HTERT RPE-1 (cell line): ENCODE data around the gene ZNF678.
"Not testable (repeated sequence)": the region's sequence is repeated elsewhere in the genome, so short reads cannot be mapped to it uniquely, and the experiment has no call there.

Experiments
- in situ Hi-C: fragments of 300-500 bp; cut with MboI; formaldehyde crosslinking; loops from 4 replicates; pipeline ENCODE4 v1.14.3; 2020; ENCODE audit warnings: low sequenced_read_pairs

The ZNF678 gene

DNA sequence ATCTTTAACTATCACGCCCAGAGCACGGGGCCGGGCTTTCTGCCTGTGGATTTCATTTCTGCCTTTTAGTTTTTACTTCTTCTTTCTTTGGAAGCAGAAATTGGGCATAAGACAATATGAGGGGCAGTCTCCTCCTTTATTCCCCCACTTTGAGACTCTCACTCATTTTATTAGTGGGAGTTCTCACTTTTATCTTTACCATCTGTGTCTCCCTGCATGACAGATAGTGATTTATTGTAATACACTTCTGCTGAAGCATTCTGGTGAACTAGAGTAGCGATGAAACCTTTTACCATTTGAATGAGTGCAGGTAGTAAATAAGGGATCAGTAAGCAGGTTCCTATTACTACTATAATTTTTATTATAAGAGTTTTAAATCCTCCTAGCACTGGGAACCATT is 26.4 kb downstream of the ZNF678 start:
- in situ Hi-C loops: not testable (repeated sequence)

GRCh38 chr1:227596222-227596621 is 32.9 kb downstream of the ZNF678 start:
- in situ Hi-C loops: not testable (repeated sequence)

DNA sequence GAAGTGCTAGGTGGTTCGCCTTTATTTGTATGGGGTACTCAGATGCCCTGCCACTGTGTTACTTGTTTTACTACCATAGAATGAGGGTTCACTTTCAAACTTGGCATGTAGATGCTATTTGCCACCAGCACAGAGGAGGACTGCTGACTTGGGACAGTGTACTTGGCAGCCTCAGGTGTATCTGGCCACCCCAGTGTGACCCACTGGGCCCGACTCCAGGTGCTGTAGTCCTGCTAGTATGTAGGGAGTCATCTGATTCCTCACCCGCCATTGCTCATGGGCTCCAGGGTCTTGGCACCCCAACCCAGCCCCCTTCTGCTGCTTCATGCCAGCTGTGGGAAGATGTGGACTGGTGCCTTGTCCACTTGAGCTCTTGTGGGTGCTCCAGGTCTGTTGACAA is 40.0 kb downstream of the ZNF678 start:
- in situ Hi-C loops: no loop called here

DNA sequence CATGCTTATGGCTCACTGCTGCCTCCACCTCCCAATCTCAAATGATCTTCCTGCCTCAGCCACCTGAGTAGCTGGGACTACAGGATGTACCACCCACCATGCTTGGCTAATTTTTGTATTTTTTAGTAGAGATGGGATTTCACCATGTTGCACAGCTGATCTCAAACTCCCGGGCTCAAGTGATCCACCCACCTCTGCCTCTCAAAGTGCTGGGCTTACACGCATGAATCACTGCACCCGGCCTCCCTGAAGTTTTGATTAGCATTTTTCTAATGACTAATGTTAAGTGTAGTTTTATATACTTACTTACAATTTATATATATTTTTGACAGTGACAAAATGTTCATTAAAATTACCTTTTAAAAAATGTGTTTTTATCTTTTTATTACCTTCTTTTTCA is 41.1 kb downstream of the ZNF678 start:
- in situ Hi-C loops: no loop called here

- in situ Hi-C loops: not testable (repeated sequence)
Measured at GRCh38 chr1:227606271-227606670, 42.9 kb downstream of the ZNF678 start.

DNA sequence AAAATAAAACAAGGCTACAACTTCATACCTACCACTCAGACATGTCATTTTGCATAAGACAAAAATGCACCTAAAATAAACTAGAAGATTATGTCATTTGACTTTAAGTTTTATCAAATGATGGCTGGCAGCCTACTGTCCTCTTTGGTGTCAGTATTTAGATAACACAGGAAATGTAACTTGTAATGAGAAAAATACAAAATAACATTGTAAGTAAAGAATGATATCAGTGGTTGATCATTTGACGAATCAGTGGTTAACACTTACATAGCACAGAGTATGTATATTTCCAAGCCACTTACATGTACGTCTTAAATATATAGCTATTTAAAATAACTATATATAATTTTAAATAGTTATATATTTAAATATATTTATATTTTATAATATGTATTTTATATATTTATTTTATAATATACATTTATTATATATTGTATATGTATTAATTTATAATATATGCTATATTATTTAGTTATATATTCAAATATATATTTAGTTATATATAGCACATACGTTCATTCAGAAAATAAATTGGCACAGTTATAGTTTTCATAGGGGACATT is 44.1 kb downstream of the ZNF678 start:
- in situ Hi-C loops: no loop called here

DNA sequence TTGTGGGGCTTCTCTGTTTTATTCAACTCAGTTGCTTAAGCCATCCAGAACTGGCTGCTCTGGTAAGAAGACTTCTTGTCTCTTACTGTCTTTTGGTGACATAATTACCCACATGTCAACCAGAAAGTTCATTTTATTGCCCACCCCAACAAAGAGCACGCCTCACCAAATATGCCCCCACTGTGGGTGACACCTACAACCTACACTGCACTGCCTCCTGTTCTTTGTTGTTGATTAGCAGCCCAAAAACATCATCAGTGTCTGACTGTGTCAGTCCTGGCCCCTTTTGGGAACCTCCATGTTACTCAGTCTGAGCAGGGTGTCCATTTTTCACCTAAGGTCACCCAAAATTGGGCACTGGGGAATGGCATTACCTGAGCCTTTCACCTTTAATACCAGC is 49.3 kb downstream of the ZNF678 start:
- in situ Hi-C loops: no loop called here

DNA sequence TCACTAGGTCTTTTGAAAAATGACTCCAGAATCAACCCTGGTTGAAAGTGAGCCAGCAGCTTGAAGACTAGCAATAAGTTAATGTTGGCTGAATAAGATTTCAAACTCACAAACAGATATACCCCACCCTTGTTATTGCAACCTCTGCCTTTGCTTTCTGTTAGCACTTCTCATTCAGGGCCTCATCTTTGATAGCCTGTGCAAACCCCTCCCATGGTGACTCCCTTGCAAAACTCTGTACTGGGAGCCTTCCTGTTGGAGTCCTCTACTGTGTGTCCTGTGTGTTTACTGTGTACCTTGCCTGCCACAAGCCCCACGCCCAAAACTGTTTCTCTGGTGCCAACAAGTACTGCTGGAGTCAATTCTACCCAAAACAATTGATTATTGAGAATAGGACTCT is 50.2 kb downstream of the ZNF678 start:
- in situ Hi-C loops: no loop called here

GRCh38 chr1:227621211-227621610 is 57.9 kb downstream of the ZNF678 start:
- in situ Hi-C loops: no loop called here

GRCh38 chr1:227622739-227623475 is 59.6 kb downstream of the ZNF678 start:
- in situ Hi-C loops: no loop called here

GRCh38 chr1:227632325-227632724 is 69.0 kb downstream of the ZNF678 start:
- in situ Hi-C loops: no loop called here

GRCh38 chr1:227635596-227635995 is 72.2 kb downstream of the ZNF678 start:
- in situ Hi-C loops: no loop called here

DNA sequence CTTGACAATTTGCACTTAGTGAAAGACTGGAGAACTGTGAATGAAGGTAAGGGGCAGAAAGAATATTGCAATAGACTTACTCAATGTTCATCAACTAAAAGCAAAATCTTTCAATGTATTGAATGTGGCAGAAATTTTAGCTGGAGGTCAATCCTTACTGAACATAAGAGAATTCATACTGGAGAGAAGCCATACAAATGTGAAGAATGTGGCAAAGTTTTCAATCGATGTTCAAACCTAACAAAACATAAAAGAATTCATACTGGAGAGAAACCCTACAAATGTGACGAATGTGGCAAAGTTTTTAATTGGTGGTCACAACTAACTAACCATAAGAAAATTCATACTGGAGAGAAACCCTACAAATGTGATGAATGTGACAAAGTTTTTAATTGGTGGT is 91.1 kb downstream of the ZNF678 start:
- in situ Hi-C loops: no loop called here

DNA sequence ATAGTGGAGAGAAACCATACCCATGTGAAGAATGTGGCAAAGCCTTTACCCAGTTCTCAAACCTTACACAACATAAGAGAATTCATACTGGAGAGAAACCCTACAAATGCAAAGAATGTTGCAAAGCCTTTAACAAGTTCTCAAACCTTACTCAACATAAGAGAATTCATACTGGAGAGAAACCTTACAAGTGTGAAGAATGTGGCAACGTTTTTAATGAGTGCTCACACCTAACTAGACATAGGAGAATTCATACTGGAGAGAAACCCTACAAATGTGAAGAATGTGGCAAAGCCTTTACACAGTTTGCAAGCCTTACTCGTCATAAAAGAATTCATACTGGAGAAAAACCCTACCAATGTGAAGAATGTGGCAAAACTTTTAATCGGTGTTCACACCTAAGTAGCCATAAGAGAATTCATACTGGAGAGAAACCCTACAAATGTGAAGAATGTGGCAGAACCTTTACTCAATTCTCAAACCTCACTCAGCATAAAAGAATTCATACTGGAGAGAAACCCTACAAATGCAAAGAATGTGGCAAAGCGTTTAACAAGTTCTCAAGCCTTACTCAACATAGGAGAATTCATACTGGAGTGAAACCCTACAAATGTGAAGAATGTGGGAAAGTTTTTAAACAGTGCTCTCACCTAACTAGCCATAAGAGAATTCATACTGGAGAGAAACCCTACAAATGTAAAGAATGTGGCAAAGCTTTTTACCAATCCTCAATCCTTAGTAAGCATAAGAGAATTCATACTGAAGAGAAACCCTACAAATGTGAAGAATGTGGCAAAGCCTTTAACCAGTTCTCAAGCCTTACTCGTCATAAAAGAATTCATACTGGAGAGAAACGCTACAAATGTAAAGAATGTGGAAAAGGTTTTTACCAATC is 91.7 kb downstream of the ZNF678 start:
- in situ Hi-C loops: no loop called here

DNA sequence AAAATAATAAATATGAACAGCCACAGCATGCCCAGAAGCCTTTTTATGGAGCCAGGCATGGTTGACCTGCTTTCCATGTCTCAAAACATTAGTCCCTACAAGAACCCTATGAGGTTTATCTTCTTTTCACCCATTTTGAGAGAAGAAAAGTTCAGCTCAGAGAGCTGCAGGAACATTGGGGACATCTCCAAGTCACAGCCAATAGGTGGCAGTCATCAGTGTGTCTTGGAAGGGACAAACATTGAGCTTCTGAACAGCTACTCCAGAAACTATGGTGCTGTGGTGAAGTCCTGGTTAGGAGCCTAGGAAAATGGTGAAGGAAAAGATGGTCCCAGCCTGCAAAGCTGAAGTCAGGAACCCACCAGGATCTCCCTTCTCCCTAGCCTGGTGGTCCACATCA is 98.1 kb downstream of the ZNF678 start:
- in situ Hi-C loops: no loop called here

GRCh38 chr1:227662933-227663332 is 99.6 kb downstream of the ZNF678 start:
- in situ Hi-C loops: no loop called here

DNA sequence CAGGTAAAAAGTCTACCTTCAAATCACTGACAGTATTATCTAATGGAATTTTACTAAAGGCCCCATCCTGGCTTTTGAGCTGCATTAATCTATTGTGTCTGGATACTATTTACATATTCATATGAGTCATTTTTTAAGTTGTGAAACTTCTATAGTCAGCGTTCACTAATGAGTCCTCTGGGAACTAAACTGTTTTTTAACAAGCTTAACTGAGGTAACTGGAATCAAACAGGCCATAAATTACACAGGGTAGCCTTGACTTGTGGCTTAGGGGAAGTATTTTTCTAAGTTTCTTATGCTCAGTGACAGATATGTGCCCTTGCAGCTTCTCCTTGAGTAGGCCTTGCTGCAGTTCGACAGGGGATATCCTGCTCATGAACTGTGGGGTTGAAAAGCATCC is 102.9 kb downstream of the ZNF678 start:
- in situ Hi-C loops: no loop called here

- in situ Hi-C loops: no loop called here
Measured at GRCh38 chr1:227673441-227673840, 110.1 kb downstream of the ZNF678 start.

GRCh38 chr1:227685807-227686206 is 122.5 kb downstream of the ZNF678 start:
- in situ Hi-C loops: no loop called here

GRCh38 chr1:227697321-227697864 is 134.0 kb downstream of the ZNF678 start:
- in situ Hi-C loops: no loop called here

DNA sequence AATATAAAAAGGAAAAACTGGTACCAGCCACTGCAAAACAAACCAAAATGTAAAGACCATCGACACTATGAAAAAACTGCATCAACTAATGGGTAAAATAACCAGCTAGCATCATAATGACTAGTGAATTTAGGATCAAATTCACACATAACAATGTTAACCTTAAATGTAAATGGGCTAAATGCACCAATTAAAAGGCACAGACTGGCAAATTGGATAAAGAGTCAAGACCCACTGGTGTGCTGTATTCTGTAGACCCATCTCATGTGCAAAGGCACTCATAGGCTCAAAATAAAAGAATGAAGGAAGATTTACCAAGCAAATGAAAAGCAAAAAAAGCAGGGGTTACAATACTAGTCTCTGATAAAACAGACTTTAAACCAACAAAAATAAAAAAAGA is 138.3 kb downstream of the ZNF678 start:
- in situ Hi-C loops: not testable (repeated sequence)

- in situ Hi-C loops: no loop called here
Measured at GRCh38 chr1:227707846-227708245, 144.5 kb downstream of the ZNF678 start.
